ENCODE measurements around the gene TMEM229B.

GRCh38 chr14:67537736-67538135 lies 49.2 kb upstream of the TMEM229B start:
- no peak for TF ChIP-seq CTCF (conservative IDR thresholded peaks at IDR 0.05; ENCODE audit: low read length)
- no peak for TF ChIP-seq EZH2phosphoT487 (IDR thresholded peaks at IDR 0.05; ENCODE audit: borderline replicate concordance)

Measured in Loucy (cell line).